ENCODE data around the gene COMMD1.

Gene COMMD1

DNA sequence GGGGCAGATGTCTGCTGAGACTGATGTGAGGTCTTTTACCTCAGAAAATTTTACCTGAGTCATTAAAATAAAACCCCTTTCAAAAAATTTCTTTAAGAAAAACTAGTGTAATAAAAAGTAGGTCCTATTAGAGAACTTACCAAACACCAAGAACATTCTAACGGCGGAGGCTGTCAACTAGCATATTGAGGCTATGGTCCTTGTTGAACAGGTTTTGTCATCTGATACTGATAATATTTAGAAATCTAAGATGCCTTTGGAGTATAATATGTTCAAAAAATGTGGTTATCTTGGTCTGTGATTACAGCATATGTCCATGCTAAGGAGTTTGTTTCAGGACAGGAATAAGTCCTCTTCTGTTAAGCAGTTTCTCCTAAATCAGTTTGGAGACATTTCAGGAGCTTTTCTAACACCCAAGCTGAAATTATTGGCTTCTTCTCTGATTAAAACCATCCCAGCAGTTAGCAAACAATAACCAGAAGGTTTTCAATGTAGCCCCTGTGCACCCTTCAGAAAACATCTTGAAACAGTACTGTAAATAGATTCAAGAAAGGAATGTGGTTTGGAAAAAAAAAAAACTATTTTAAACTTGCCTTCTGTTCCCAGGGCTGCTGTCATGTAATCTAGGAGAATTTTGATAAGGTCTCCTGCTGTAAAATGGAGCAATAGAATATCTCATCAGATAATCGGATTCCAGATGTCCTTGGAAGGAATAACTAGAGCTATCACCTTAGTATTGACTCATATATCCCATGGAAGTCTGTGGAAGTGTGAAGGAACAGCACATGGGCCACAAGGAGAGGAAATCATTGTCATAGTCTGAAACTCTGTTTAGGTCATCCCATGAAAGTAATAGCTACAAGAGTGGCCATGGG lies 231.7 kb downstream of the COMMD1 start:
- DNase-seq (ENCODE audit: low spot score): no peak
- TF ChIP-seq, protein P1, sequence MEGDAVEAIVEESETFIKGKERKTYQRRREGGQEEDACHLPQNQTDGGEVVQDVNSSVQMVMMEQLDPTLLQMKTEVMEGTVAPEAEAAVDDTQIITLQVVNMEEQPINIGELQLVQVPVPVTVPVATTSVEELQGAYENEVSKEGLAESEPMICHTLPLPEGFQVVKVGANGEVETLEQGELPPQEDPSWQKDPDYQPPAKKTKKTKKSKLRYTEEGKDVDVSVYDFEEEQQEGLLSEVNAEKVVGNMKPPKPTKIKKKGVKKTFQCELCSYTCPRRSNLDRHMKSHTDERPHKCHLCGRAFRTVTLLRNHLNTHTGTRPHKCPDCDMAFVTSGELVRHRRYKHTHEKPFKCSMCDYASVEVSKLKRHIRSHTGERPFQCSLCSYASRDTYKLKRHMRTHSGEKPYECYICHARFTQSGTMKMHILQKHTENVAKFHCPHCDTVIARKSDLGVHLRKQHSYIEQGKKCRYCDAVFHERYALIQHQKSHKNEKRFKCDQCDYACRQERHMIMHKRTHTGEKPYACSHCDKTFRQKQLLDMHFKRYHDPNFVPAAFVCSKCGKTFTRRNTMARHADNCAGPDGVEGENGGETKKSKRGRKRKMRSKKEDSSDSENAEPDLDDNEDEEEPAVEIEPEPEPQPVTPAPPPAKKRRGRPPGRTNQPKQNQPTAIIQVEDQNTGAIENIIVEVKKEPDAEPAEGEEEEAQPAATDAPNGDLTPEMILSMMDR (IDR thresholded peaks at IDR 0.05; ENCODE audit: extremely low read depth, missing control alignments): no peak

DNA sequence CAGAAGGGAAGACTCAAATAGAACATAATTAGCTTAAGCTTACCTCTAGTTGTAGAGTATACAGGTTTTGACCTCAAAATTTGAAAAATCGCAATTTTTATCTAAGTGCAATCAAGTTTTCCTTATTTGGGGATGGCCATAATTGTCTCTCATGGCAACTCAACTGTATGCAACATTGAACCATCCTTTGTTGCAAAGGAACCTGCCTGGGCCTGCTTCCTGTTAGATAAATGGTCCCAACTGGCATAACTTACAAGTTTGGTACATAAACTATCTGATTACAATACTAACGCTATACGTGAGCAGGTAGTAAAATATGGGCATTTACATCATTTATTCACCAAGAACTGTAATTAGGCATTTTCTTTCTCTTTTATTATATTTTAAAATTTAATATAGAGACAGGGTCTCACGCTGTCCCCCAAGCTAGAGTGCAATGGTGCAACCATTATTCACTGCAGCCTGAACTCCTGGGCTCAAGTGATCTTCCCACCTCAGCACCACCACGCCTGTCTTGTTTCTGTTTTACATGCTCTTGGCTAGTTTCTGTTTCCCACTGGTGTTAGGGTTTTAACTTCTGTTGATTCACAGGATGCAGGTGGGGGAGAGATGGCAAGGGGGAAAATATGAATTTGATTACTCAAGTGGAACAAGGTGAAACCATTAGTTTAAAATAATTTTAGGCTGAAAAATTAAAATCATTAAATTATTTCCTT lies 235.1 kb downstream of the COMMD1 start:
- TF ChIP-seq, protein P1 (IDR thresholded peaks at IDR 0.05; ENCODE audit: extremely low read depth, missing control alignments): no peak
- DNase-seq (ENCODE audit: low spot score): peak; percentile 51

DNA sequence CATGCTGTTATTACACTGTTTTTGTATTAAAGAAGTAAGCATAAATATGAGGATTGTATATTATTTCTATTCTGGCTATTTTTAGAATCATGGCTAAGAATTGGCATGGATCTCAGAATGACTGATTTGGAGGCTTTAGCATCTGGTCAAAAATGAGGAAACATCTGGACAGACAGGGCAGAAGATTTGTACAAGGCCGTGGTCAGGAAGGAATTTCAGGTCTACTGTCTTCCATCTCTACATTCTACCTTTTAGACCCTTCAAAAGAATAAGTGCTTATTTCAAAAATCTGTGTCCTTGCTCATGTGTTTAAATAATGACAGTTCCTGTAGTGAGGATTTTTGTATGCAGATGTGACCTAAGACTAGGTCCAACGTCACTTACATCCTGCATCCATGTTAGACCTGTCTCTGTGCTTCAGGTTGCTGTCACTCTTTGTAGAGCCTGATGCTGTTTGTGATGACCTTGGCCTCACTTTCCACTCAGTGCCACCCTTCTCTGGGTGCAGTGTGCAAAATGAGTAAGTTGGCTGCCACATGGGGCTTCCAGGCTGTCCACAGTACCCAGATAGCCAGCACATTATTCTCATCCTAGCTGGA lies 235.8 kb downstream of the COMMD1 start:
- DNase-seq (ENCODE audit: low spot score): no peak
- TF ChIP-seq, protein P1 (IDR thresholded peaks at IDR 0.05; ENCODE audit: extremely low read depth, missing control alignments): no peak

DNA sequence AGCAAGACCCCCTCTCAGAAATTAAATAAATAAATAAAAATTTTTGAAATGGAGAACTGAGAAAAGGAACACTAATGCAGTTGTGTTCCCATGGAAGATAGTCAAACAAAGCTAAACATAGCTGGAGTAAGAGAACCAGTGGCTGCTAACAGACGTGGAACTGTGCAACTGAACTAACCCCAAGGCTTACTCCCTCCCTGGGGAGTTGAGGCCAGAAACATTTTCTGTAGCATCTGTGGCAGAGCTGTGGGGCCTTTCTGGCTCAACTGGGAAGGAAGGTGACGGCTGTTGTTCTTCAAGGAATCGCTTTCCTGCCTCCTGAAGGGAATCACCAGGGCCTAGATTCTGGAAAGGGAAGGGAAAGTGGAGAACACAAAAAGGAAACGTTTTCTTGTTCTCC lies 236.6 kb downstream of the COMMD1 start:
- peak; percentile 46 for DNase-seq (ENCODE audit: low spot score)
- TF ChIP-seq, protein P1 (IDR thresholded peaks at IDR 0.05; ENCODE audit: extremely low read depth, missing control alignments): no peak

DNA sequence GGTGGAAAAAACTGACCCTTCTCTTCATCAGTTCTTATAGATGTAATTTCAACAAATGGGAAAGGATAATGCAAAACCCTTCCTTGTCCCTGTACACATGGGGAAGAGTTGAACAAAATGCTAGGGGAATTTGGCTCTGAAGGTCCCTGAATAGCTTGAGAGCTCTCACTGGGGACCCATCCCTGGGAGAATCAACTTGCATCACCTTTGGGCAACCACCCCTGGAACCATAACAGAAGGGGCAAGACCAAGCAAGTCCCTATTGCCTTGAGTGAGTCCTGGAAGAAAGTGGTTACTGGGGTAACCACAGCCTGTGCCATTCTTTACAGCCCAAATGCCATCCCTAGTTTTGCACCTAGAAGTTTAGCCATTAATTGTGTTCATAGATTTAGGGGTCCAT lies 238.2 kb downstream of the COMMD1 start:
- no peak for DNase-seq (ENCODE audit: low spot score)
- TF ChIP-seq, protein P1 (IDR thresholded peaks at IDR 0.05; ENCODE audit: extremely low read depth, missing control alignments): no peak

DNA sequence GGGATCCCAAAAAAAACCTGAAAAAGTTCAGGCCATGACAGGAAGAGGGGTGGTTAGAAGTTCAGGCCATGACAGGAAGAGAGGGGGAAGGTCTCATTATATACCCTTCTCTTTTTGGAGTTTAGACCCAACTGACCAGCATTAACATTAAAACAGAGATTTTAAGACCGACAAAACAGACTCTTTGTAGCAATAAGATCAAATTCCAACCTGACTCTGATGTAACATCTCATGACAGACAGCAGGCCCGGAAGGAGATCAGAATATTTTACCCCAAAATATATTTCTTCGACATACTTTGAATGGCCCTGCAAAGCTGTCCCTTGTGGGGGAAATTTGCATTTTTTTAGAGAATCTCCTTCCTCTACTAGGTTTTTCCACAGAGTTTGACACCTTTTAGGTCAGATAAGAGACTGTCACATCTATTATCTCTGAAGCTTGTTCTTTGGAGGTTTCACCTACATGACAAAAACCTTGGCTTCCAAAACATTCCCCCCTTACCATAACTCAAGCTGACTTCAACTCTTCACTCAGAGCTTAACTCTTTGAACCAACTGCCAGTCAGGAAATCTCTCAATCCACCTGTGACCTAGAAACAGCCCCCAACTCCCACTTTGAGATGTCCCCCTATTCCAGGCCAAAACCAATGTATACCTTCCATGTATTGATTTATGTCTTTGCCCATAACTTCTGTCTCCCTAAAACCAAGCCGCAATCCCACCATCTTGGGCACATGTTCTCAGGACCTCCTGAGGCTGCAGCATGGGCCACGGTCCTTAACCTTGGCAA lies 239.4 kb downstream of the COMMD1 start:
- TF ChIP-seq, protein P1 (IDR thresholded peaks at IDR 0.05; ENCODE audit: extremely low read depth, missing control alignments): no peak
- DNase-seq (ENCODE audit: low spot score): no peak

Measured in GM20000 (cell line).